PC-9 (cell line): ENCODE measurements around the gene GPS1.

Source experiments
- EZH2 ChIP-seq: fragments of 200-600 bp; sonication (generic); IDR thresholded peaks from 2 replicates; pipeline ENCODE4 v1.8.0; 2017; ENCODE audit warnings: antibody characterized with exemption, low read depth
- TF ChIP-seq, protein P1 (sequence below): fragments of 200-600 bp; sonication (generic); conservative IDR thresholded peaks from 2 replicates; pipeline ENCODE4 v1.6.1; 2017; ENCODE audit warnings: mixed run types, antibody characterized with exemption, mild to moderate bottlenecking, moderate library complexity

- TF ChIP-seq, protein P1, sequence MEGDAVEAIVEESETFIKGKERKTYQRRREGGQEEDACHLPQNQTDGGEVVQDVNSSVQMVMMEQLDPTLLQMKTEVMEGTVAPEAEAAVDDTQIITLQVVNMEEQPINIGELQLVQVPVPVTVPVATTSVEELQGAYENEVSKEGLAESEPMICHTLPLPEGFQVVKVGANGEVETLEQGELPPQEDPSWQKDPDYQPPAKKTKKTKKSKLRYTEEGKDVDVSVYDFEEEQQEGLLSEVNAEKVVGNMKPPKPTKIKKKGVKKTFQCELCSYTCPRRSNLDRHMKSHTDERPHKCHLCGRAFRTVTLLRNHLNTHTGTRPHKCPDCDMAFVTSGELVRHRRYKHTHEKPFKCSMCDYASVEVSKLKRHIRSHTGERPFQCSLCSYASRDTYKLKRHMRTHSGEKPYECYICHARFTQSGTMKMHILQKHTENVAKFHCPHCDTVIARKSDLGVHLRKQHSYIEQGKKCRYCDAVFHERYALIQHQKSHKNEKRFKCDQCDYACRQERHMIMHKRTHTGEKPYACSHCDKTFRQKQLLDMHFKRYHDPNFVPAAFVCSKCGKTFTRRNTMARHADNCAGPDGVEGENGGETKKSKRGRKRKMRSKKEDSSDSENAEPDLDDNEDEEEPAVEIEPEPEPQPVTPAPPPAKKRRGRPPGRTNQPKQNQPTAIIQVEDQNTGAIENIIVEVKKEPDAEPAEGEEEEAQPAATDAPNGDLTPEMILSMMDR: no peak
- TF ChIP-seq EZH2: no peak
Observed at GRCh38 chr17:82086941-82087906, 35.5 kb downstream of the GPS1 start.
